ENCODE measurements around the gene RAMP1.

The RAMP1 gene

GRCh38 chr2:237876951-237877491 lies 17.6 kb downstream of the RAMP1 start:
- no peak for DNase-seq

GRCh38 chr2:237877576-237878307 lies 18.3 kb downstream of the RAMP1 start:
- no peak for DNase-seq

- no peak for DNase-seq
Observed at GRCh38 chr2:237878321-237879057, 19.1 kb downstream of the RAMP1 start.

- DNase-seq, result no peak
Observed at GRCh38 chr2:237879058-237879430, 19.6 kb downstream of the RAMP1 start.

GRCh38 chr2:237879991-237880560 lies 20.7 kb downstream of the RAMP1 start:
- no peak for DNase-seq

- no peak for DNase-seq
Observed at GRCh38 chr2:237882510-237883481, 23.4 kb downstream of the RAMP1 start.

GRCh38 chr2:237883951-237884446 lies 24.6 kb downstream of the RAMP1 start:
- no peak for DNase-seq

- no peak for DNase-seq
Observed at GRCh38 chr2:237884681-237885080, 25.3 kb downstream of the RAMP1 start.

- DNase-seq, result no peak
Observed at GRCh38 chr2:237885111-237885930, 25.9 kb downstream of the RAMP1 start.

GRCh38 chr2:237885931-237886684 lies 26.7 kb downstream of the RAMP1 start:
- DNase-seq, result no peak

- no peak for DNase-seq
Observed at GRCh38 chr2:237886685-237887481, 27.5 kb downstream of the RAMP1 start.

GRCh38 chr2:237888389-237888788 lies 29.0 kb downstream of the RAMP1 start:
- no peak for DNase-seq

- no peak for DNase-seq
Observed at GRCh38 chr2:237889016-237889415, 29.6 kb downstream of the RAMP1 start.

- no peak for DNase-seq
Observed at GRCh38 chr2:237889811-237890210, 30.4 kb downstream of the RAMP1 start.

- no peak for DNase-seq
Observed at GRCh38 chr2:237892478-237892877, 33.1 kb downstream of the RAMP1 start.

GRCh38 chr2:237892984-237893595 lies 33.7 kb downstream of the RAMP1 start:
- DNase-seq, result no peak

GRCh38 chr2:237894396-237894979 lies 35.1 kb downstream of the RAMP1 start:
- no peak for DNase-seq

- no peak for DNase-seq
Observed at GRCh38 chr2:237894986-237895543, 35.6 kb downstream of the RAMP1 start.
